Glomerular visceral epithelial cell (primary cell): ENCODE results near the gene ZNF202.

Source experiments
- DNase-seq: peaks from one replicate; pipeline ENCODE4 v3.0.0-alpha.2; 2016; ENCODE audit errors: extremely low spot score

ZNF202 gene

DNA sequence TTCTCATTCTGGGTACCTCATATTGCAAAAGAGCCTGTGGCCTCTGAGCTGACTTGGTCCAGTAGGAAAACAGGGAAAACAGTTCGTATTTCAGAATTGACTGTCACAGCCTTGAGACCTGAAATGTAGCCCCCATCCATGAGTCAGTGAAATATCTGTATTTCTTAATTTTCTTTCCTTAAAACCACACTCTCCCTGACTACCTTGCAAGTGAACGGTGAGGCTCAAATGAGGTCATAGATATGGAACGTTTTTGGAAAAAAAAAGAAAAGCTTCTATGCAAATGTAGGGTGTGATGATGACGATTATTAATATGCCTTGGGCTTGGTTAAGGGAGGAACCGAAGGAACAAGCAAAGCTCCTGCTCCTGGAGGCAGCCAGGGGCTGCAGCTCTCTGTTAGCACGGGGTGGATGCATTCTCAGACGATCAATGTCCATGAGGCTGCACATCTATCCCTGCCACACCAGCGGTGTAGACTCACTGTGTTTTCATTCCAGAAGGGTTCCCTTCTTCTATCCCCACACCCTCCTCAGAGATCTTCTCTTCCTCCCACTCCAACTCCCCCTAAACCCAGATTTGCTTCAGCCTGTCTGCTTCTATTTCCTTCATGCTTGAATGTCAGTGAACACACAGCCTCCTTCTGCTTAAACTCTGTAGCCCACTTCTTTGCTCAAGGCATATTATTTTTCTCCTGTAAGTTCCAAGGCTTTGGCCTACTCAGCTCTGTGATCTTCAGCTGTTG is 57.9 kb downstream of the ZNF202 start:
- no peak for DNase-seq

DNA sequence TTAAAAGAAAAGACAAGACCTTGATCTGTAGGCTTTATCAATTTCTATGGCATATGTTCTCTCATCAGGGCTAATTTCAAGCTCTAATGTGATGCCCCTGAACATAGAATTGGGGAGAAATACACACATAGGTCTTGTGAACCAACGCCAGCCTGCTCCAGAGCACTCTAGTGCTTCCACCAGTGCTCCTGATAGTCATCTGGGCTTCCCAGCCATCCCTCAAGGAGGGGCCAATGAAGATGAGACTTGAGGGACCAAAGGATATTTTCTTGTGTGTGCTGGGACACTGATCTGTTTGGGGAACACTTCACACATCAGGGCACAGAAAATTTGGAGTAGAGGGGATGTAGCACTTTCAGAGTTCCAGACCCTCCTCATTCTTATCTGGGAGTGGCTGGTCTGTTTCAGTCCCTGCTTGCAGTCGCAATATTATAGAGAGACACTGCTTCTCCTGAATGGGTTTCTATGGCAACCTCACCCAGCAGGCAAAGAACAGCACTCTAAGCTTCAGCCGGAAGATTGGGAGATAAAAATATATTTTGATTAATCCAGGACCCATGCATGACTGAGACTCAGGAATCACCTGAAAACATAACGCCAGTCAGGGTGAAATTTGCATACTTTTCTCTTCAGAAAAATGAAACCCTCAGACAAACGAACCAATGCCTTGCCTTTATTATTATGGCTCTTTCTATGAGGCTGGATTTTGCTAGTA is 58.6 kb downstream of the ZNF202 start:
- DNase-seq = no peak

DNA sequence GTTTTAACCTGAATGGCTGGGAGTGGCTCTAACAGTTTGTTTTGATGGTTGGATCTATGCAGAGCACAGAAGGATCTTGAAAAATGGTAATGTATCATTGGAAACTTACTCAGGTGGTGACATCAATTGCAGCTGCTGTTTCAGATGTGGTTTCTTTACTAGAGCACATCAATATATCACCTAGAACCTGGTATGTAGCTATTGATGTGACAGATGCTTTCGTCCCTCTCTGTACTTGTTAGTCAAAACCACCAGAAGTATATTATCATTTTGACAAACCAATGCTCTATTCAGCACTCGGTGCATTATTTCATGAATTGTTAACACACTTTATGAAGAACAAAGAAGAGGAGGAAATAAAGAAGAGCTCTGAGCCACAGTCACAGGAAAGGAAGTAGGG is 60.4 kb downstream of the ZNF202 start:
- DNase-seq = no peak

DNA sequence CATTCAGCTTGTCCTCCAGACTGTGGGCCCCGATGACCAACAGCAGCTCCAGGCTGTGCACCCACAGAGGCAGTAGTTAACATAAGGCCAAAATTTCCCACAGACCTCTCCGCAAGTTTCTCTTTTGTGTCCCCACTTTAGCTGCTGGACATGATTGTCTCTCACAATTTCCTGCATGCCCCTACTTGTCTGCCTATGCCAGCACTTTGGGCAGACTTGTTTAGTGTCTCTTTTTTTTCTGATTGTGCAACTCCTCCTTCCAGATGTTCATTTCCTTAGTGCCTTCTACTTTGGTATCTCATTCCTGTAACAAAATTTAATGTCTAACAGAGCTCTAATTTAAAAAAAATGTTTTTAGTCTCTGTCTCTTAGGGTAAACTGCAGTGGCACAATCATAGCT is 63.2 kb downstream of the ZNF202 start:
- no peak for DNase-seq

DNA sequence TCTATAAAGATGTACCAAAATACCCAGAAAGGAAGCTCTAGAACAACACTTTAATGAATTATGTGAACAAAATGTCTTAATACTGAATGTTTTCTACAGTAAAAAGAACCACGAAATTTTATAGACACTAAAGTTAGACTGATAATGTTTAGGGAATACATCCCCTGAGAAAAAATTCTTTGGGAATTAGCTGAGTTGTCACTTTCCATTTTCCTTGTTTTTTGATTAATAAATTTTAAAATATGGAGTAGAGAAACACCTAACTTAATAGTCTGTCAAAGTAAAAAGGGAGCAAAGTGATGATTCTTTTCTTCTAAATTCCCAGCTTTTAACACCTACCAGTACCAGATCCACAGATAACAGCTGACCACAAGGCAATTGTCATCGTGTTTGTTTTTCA is 64.0 kb downstream of the ZNF202 start:
- DNase-seq = no peak

DNA sequence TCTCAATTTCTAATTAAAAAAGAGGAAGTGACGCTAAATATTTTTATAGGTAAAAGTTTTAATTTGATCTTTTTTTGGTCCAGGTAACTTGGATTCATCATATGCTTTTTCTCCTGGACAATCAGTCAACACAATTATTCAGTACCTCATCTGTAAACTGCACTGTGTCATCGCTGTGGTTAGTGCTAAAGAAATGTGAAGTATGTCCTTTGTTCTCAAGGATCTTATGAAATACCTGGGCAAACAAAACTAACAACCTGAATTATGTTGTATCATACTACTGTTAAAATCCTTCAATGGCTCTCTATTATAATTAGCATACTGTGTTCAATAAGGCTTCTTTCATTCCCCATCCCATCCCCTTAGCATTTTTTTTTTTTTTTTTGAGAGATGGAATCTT is 67.2 kb downstream of the ZNF202 start:
- no peak for DNase-seq
